Heart left ventricle (tissue), 16 donors: ENCODE measurements around the gene USH1C. TPM values are rescaled to one million over a fixed set of nuclear protein-coding genes. Genes with fewer than 3 reads are reported as not detected.

Source experiments
- ATAC-seq, 4 donors: fragments of 200-7000 bp; cut with Tn5 transposase; one replicate each; pipeline ENCODE4 v1.9.1; 2020 to 2022; ENCODE audit warnings: moderate library complexity in 4 of 4, mild to moderate bottlenecking in 3 of 4, moderate number of reproducible peaks in 1 of 4
- DNase-seq, 5 donors: peaks; one replicate each; pipeline ENCODE4 v3.0.0-alpha.2; 2020
- H3K27ac ChIP-seq, 12 donors: fragments of 200-600 bp; sonication (generic) in 4 of 12; one replicate each; pipeline versions ENCODE4 v1.5.0 to v1.8.0; 2016 to 2022; ENCODE audit warnings: mild to moderate bottlenecking in 2 of 12
- H3K27me3 ChIP-seq, 9 donors: fragments of 200-600 bp; sonication (generic) in 2 of 9; one replicate each; pipeline versions ENCODE4 v1.5.1 to v1.8.0; 2016 to 2022; ENCODE audit warnings: mild to moderate bottlenecking in 3 of 9
- H3K36me3 ChIP-seq, 9 donors: fragments of 200-600 bp; sonication (generic) in 2 of 9; one replicate each; pipeline versions ENCODE4 v1.5.0 to v1.8.0; 2018 to 2022; ENCODE audit warnings: mild to moderate bottlenecking in 2 of 9
- H3K4me1 ChIP-seq, 12 donors: fragments of 200-600 bp; sonication (generic) in 4 of 12; one replicate each; pipeline versions ENCODE4 v1.5.0 to v1.8.0; 2016 to 2022; ENCODE audit warnings: mild to moderate bottlenecking in 3 of 12
- H3K4me3 ChIP-seq, 12 donors: fragments of 200-600 bp; sonication (generic) in 4 of 12; one replicate each; pipeline versions ENCODE4 v1.5.0 to v1.8.0; 2017 to 2022; ENCODE audit warnings: mild to moderate bottlenecking in 9 of 12, moderate library complexity in 4 of 12
- H3K9me3 ChIP-seq, 12 donors: fragments of 200-600 bp; sonication (generic) in 4 of 12; one replicate each; pipeline versions ENCODE4 v1.5.0 to v1.8.0; 2016 to 2022; ENCODE audit warnings: mild to moderate bottlenecking in 1 of 12
- CTCF ChIP-seq, 12 donors: fragments of 200-600 bp; sonication (generic) in 4 of 12; IDR thresholded peaks; one replicate each; pipeline versions ENCODE4 v1.5.0 to v1.8.0; 2018 to 2022; ENCODE audit warnings: antibody characterized with exemption in 12 of 12, mild to moderate bottlenecking in 5 of 12
- POLR2A ChIP-seq, 2 donors: fragments of 450-650 bp; IDR thresholded peaks; one replicate each; pipeline ENCODE4 v1.6.1; 2017; ENCODE audit warnings: antibody characterized with exemption in 2 of 2, mild to moderate bottlenecking in 2 of 2, moderate library complexity in 2 of 2
- WGBS, 4 donors: extraction: QIAGEN DNeasy Blood & Tissue Kit in 2 of 4; methylation state at CpG; one replicate each; pipeline versions ENCODE4 v1.1.5 to v1.1.7; 2013 to 2018; 5-methylcytosine and 5-hydroxymethylcytosine counted together
- intact Hi-C, 10 donors: fragments of 100-400 bp; cut with DNase I; formaldehyde crosslinking; loops; one replicate each; pipeline versions ENCODE4 v1.11.1 to v1.14.2; 2022
- polyA plus RNA-seq, 2 donors: library from polyadenylated mRNA; stranded (reverse); fragments of 200-250 nt; gene quantifications; one replicate each; pipeline ENCODE4 v1.2.3, GENCODE V29; 2013
- total RNA-seq, 9 donors: library from RNA; depleted of rRNA in 2 of 9; stranded (reverse); fragments of >200 nt in 2 of 9; fragmentation: NEBNext Ultra II Directional in 3 of 9; extraction: Animal tissue kit (Norgen Biotek cat#: 25700) in 3 of 9; gene quantifications; one replicate each; pipeline versions ENCODE4 v1.1.0 to v1.2.4, GENCODE V29; 2016 to 2023
- donor health status: ischemic (EF 13 %, LVEDD 7.1; RV severe dilation, severe dysfunction).
- donor health status: healthy with polysubstance abuse.
- donor health status: DM: no; HTN: yes; CAD: no.
- donor health status: DM: no; HTN: no; CAD: no.
- donor health status: ischemic (EF 25% LVEDD 6.9; RV normal size, moderate dysfunction).
- donor health status: ischemic (EF 25% LVEDD 5.7; RV mildly dilated, moderate dysfunction).
- donor health status: healthy.
- donor health status: DM: yes; HTN: yes; CAD: no.
- donor health status: ischemic (EF 35%, LVEDD 5.7; RV mildly dilated, moderate dysfunction).
- donor health status: nonischemic (EF 11% LVEDD 7.7; RV severe dilation, severe dysfunction).
- donor health status: DM: yes; HTN: yes; CAD: no.
- donor health status: PGD.
- donor health status: ischemic (EF 29% LVEDD 5.4; RV normal size, mild dysfunction).
- donor health status: nonischemic (EF 23%, LVEDD 6.1; RV moderate dilation, normal function).

USH1C gene
- total and polyA plus RNA-seq, 11 donors, result 0.06 to 0.23 (median 0.16) TPM; not detected in 8

GRCh38 chr11:17496406-17496805, 47.8 kb downstream of the USH1C start:
- H3K9me3 ChIP-seq, result no peaks in the 10 kb centered on the region
- ATAC-seq, result peak in 2 of 4 donors; percentile 18 to 50
- no peaks in the 10 kb centered on the region for H3K36me3 ChIP-seq
- no peak overlapping the region for H3K27ac ChIP-seq
- H3K4me3 ChIP-seq, result no peak overlapping the region
- WGBS, 4 donors, result 57 to 71% (median 62%) methylated on average over 7 of the region's 7 CpGs
- intact Hi-C loops, result no loop called here
- DNase-seq, result no peak
- TF ChIP-seq CTCF (IDR thresholded peaks at IDR 0.05) (no peak), POLR2A (IDR thresholded peaks at IDR 0.05) (no peak)
- no peaks in the 10 kb centered on the region for H3K4me1 ChIP-seq
- H3K27me3 ChIP-seq, result peaks cover 0 to 9% (median 0%) of the 10 kb centered on the region in 9 donors

GRCh38 chr11:17494019-17494418, 50.2 kb downstream of the USH1C start:
- no peak for ATAC-seq
- Histone ChIP-seq H3K27ac (no peak overlapping the region), H3K4me1 (peaks cover 0 to 11% (median 0%) of the 10 kb centered on the region in 12 donors), H3K9me3 (no peaks in the 10 kb centered on the region), H3K27me3 (peaks cover 0 to 3% (median 0%) of the 10 kb centered on the region in 9 donors), H3K4me3 (no peak overlapping the region), H3K36me3 (no peaks in the 10 kb centered on the region)
- DNase-seq, result no peak
- no peak for TF ChIP-seq POLR2A (IDR thresholded peaks at IDR 0.05)
- TF ChIP-seq CTCF (IDR thresholded peaks at IDR 0.05), result no peak
- 72 to 90% (median 77%) methylated on average over 5 to 6 of the region's 6 CpGs for WGBS, 4 donors
- intact Hi-C loops, result no loop called here

GRCh38 chr11:17490938-17491337, 53.3 kb downstream of the USH1C start:
- Histone ChIP-seq H3K27me3 (peaks cover 0 to 9% (median 0%) of the 10 kb centered on the region in 9 donors), H3K9me3 (no peaks in the 10 kb centered on the region), H3K4me1 (peaks cover 0 to 11% (median 0%) of the 10 kb centered on the region in 12 donors), H3K4me3 (no peak overlapping the region), H3K36me3 (no peaks in the 10 kb centered on the region), H3K27ac (no peak overlapping the region)
- TF ChIP-seq CTCF (IDR thresholded peaks at IDR 0.05), result no peak
- no peak for TF ChIP-seq POLR2A (IDR thresholded peaks at IDR 0.05)
- intact Hi-C loops, result no loop called here
- WGBS, 4 donors, result 72 to 81% (median 78%) methylated on average over 4 of the region's 4 CpGs
- ATAC-seq (peak in 2 of 4 donors; percentile 32 to 70), DNase-seq (peak in 3 of 5 donors; percentile 47 to 58 (median 54))

GRCh38 chr11:17490232-17490631, 54.0 kb downstream of the USH1C start:
- no peak for ATAC-seq
- Histone ChIP-seq H3K9me3 (no peaks in the 10 kb centered on the region), H3K27me3 (peaks cover 0 to 9% (median 0%) of the 10 kb centered on the region in 9 donors), H3K27ac (no peak overlapping the region), H3K36me3 (no peaks in the 10 kb centered on the region), H3K4me1 (peaks cover 0 to 11% (median 0%) of the 10 kb centered on the region in 12 donors), H3K4me3 (no peak overlapping the region)
- 79 to 92% (median 91%) methylated on average over 6 of the region's 6 CpGs for WGBS, 4 donors
- intact Hi-C loops, result no loop called here
- TF ChIP-seq POLR2A (IDR thresholded peaks at IDR 0.05), result no peak
- TF ChIP-seq CTCF (IDR thresholded peaks at IDR 0.05), result no peak
- DNase-seq, result no peak
